Right forelimb (tissue), 1 donor: ENCODE measurements around the gene TMEM158.

Source experiments
- DNase-seq: peaks from one replicate; pipeline ENCODE4 v3.0.0-alpha.2; 2018

Gene TMEM158

GRCh38 chr3:45198264-45199260 lies 27.5 kb downstream of the TMEM158 start:
- DNase-seq: no peak

DNA sequence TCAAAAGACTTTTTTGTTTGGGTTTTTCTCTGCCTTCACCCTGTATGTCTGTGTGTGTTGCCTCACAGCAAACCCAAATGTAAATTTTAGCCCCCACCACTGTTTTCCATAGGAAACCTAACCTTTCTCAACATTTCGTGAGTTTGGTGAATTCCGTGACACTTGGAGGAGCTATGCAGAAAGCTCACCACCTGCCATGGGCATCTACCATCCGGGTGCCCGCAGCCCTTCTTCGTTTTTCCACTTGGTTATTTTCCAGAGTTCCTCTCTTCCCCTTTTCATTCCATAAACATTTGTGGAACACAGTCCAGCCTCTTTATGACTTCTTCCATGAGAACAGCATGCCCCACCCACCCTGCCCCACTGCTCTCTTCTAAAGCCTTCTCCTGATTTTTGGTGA lies 31.3 kb downstream of the TMEM158 start:
- no peak for DNase-seq

GRCh38 chr3:45191924-45192417 lies 34.1 kb downstream of the TMEM158 start:
- no peak for DNase-seq

DNA sequence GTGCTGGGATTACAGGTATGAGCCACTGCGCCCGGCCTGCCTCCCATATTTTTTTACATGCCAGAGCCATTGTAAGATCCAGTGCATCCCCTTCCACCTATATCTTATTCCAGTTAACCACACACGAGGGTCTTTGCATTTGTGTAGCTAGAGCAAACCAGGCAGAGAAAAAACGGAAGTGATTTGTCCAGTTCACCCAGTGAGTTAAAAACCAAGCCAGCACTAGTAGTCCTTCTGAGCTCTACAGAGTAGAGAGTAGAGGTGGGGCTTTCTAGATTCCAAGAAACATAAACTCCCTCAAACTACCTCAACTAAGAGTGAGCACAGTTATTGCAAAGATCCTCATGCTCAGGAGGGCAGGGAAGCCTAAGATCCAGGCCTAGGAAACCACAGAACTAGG lies 34.7 kb downstream of the TMEM158 start:
- no peak for DNase-seq

DNA sequence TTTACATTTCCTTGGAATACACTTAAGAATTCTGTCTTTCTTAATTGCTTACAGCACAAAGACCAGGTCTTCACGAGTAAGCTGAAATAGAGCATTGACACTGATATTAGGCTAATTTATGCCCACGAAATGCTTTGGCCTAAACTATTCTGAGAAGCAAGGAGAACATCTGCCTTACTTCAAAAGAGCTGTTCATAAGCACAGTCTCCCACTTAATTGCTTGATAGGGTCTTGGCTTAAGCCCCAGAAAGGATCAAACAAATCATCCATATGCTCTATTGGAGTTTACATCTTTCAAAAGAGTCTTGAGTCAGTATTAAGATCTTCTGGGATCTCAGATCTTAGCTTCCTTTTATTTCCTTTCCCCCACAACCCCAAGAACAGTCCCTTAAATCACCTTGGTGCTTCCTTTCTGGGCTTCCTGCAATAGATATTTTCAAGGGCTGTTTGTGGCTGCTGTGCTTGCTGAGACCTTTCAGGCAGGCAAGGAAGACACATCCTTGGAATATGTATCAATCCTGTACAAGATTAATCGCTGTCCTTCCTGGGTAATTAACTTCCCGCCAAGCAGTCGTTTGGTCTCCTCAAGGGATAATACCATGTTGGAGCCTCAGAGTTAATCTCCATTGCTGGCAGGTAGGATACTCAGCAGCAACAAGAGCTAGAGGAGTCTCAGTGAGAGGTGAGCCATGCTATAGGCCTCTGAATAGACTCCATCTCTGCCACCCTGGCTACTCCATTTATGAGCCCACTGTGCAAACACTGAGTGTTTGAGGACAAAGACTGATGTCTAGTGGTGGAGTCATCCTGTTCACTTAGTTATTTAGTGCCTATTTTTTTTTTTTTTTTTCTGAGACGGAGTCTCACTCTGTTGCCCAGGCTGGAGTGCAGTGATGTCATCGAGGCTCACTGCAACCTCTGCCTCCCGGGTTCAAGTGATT lies 37.1 kb downstream of the TMEM158 start:
- DNase-seq: no peak

DNA sequence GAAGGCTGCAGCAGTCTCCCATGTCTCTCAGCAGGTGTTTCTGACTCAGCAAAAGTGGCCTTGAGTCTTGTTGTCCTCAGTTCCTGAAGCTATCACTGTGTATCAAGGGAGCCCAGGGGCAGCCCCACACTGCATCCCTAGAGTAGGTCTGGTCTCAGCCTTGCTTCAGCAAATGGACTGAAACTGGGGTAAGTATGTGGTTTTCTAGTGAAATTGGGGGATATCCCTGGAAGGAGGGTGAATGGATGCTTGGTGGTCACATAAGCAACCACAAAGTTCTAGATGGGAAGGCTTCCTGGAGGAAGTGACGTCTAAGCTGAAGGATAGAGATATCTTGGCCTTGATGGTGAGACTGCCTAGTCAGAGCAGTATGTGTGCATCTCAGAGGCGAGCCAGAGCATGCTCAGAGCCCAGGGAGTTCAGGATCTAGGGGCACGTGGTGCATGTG lies 38.4 kb downstream of the TMEM158 start:
- DNase-seq: no peak

DNA sequence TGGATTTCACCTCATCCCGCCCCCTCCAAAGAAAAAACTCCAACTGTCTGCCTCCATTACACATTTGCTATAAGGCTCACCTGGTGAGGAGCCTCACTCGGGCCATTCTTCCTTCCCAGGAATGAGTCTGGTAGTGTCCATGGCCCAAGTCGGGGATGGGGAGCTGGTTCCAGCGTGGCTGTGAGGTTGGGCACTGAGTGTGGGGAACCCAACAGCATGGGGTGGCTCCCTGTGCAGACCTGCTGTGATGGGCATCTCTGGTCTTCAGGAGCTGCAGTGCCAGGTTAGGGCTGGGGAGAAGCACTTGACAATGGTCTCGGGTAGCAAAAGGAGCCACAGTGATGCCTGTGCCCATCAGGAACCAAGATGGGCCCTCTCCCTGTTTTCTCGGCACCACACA lies 39.2 kb downstream of the TMEM158 start:
- no peak for DNase-seq

DNA sequence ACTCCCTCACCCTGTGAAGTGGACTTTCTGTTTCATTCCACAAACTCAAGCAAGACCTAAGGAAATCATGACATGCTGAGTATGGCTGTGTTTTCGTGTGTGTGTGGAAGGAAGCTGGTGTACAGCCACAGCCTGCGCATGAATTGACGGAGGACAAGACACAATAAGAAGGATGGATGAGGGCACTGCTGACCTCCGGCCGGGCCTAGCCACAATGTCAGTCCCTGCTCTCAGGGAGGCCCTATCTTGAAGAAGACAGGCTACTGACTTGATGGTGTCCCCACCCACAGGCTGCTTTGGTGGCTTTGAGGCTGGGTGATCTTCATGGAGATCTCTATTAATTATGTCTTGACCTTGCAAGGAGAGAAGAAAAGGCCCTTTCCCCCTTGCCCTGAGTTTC lies 40.6 kb downstream of the TMEM158 start:
- DNase-seq: no peak

GRCh38 chr3:45185052-45185451 lies 41.0 kb downstream of the TMEM158 start:
- DNase-seq: no peak

- DNase-seq: no peak
Observed at GRCh38 chr3:45183872-45184262, 42.2 kb downstream of the TMEM158 start.

DNA sequence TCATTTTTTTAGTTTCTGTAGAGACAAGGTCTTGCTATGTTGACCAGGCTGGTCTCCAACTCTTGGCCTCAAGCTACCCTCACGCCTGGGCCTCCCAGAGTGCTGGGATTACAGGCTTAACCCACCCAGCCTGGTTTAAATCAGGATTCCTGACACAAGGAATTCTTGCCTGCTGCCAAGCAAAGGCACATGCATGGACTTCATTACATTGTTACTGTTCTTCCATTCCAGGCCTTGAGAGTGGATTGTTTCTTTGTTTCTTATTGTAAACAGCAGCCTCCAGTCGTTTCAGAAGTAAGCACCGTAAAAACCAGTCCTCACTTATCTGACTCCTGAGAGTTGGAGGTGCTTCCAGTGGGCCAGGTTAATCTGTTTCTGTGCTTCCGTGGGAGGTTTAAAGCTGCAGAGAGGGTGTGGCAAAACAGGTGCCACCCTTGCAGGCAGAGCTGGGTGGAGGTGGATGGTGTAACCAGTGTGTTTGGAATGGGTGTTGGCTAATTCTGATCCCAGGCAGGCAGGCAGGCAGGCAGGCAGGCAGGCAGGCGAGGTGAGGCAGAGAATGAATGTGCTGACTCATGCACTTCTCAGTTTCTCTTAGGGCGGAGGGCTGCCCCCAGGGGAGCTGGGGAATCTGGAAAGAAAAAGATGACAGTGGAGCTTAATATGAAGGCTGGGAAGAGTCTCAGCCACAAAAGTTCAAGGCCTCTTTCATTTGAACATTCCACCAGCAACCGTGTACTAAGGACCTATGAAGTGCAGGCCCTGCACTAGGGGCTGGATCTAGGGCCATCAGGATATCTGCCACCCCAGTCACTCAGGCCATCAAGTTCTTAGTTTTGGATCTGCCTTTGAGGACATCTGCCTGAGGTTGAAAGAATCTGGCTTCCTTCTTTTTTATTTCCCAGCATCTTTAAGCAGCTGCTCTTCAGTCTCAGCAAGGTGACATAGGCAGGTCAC lies 42.9 kb downstream of the TMEM158 start:
- DNase-seq: no peak

- no peak for DNase-seq
Observed at GRCh38 chr3:45181496-45181895, 44.6 kb downstream of the TMEM158 start.

GRCh38 chr3:45180899-45181298 lies 45.2 kb downstream of the TMEM158 start:
- no peak for DNase-seq

DNA sequence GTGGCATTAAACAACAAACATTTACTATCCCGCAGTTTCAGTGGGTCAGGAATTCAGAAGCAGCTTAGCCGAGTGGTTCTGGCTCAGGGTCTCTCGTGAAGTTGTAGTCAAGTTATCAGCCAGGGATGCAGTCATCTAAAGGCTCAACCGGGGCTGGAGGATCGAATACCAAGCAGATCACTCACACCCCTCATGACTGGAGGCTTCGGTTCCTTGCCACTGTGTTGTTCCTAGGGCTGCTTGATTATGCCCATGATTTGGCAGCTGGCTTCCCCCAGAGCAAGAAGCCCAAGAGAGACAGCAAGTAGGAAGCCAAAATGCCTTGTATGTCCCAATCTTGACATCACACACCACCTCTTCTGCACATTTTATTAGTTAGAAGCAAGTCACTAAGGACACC lies 46.0 kb downstream of the TMEM158 start:
- no peak for DNase-seq

- no peak for DNase-seq
Observed at GRCh38 chr3:45179163-45179562, 46.9 kb downstream of the TMEM158 start.

- no peak for DNase-seq
Observed at GRCh38 chr3:45178183-45179023, 47.7 kb downstream of the TMEM158 start.

GRCh38 chr3:45176912-45177311 lies 49.2 kb downstream of the TMEM158 start:
- DNase-seq: no peak
